Measurements from ENCODE around the gene ISL2.

ISL2 gene

GRCh38 chr15:76328106-76328696 is 8.4 kb upstream of the ISL2 start:
- Histone ChIP-seq H3F3A (ENCODE audit: insufficient read depth, low read length) (no peaks in the 10 kb centered on the region), H3K9me2 (ENCODE audit: low read depth, low read length) (no peaks in the 10 kb centered on the region), H3K4me3 (ENCODE audit: low read depth, low read length, poor library complexity, severe bottlenecking) (no peak overlapping the region), H3K9me3 (ENCODE audit: low read length) (no peaks in the 10 kb centered on the region), H3K27me3 (ENCODE audit: insufficient read depth, low read length) (peaks cover 3% of the 10 kb centered on the region; the same call in 1 of the 2 replicates), H2AFZ (ENCODE audit: low read length) (no peak overlapping the region), H3K4me2 (ENCODE audit: low read length) (no peak overlapping the region), H3K79me2 (ENCODE audit: insufficient read depth, low read length) (no peaks in the 10 kb centered on the region), H4K20me1 (ENCODE audit: insufficient read depth, low read length) (no peaks in the 10 kb centered on the region), H3K9ac (ENCODE audit: low read length) (no peak overlapping the region), H3K27ac (ENCODE audit: low read depth, low read length, poor library complexity, severe bottlenecking) (no peak overlapping the region), H3K4me1 (ENCODE audit: insufficient read depth, low read length, severe bottlenecking) (peaks cover 3% of the 10 kb centered on the region), H3K36me3 (ENCODE audit: insufficient read depth, low read length) (no peaks in the 10 kb centered on the region)
- no peak for TF ChIP-seq EZH2 (IDR thresholded peaks at IDR 0.05; ENCODE audit: borderline replicate concordance, low read length)
- no peak for TF ChIP-seq CTCF (IDR thresholded peaks at IDR 0.05; ENCODE audit: low read length)

- Histone ChIP-seq H3K4me3 (ENCODE audit: low read depth, low read length, poor library complexity, severe bottlenecking) (no peak overlapping the region), H3K27ac (ENCODE audit: low read depth, low read length, poor library complexity, severe bottlenecking) (no peak overlapping the region), H3K9ac (ENCODE audit: low read length) (no peak overlapping the region), H2AFZ (ENCODE audit: low read length) (no peak overlapping the region), H4K20me1 (ENCODE audit: insufficient read depth, low read length) (no peaks in the 10 kb centered on the region), H3K36me3 (ENCODE audit: insufficient read depth, low read length) (no peaks in the 10 kb centered on the region), H3K9me2 (ENCODE audit: low read depth, low read length) (no peaks in the 10 kb centered on the region), H3K4me1 (ENCODE audit: insufficient read depth, low read length, severe bottlenecking) (no peaks in the 10 kb centered on the region), H3F3A (ENCODE audit: insufficient read depth, low read length) (no peaks in the 10 kb centered on the region), H3K27me3 (ENCODE audit: insufficient read depth, low read length) (peaks cover 3% of the 10 kb centered on the region; the same call in 1 of the 2 replicates), H3K79me2 (ENCODE audit: insufficient read depth, low read length) (no peaks in the 10 kb centered on the region), H3K4me2 (ENCODE audit: low read length) (no peak overlapping the region), H3K9me3 (ENCODE audit: low read length) (no peaks in the 10 kb centered on the region)
- no peak for TF ChIP-seq EZH2 (IDR thresholded peaks at IDR 0.05; ENCODE audit: borderline replicate concordance, low read length)
- no peak for TF ChIP-seq CTCF (IDR thresholded peaks at IDR 0.05; ENCODE audit: low read length)
Measured at GRCh38 chr15:76328958-76329357, 7.6 kb upstream of the ISL2 start.

- H2AFZ ChIP-seq (ENCODE audit: low read length), result no peak overlapping the region
- H3K4me1 ChIP-seq (ENCODE audit: insufficient read depth, low read length, severe bottlenecking), result peaks cover 2% of the 10 kb centered on the region
- no peak overlapping the region for H3K9ac ChIP-seq (ENCODE audit: low read length)
- no peak overlapping the region for H3K4me3 ChIP-seq (ENCODE audit: low read depth, low read length, poor library complexity, severe bottlenecking)
- TF ChIP-seq EZH2 (IDR thresholded peaks at IDR 0.05; ENCODE audit: borderline replicate concordance, low read length), result no peak
- peak; percentile 19; the same call in 1 of the 2 replicates for TF ChIP-seq CTCF (IDR thresholded peaks at IDR 0.05; ENCODE audit: low read length)
- H4K20me1 ChIP-seq (ENCODE audit: insufficient read depth, low read length), result no peaks in the 10 kb centered on the region
- H3K27ac ChIP-seq (ENCODE audit: low read depth, low read length, poor library complexity, severe bottlenecking), result no peak overlapping the region
- H3F3A ChIP-seq (ENCODE audit: insufficient read depth, low read length), result no peaks in the 10 kb centered on the region
- no peaks in the 10 kb centered on the region for H3K9me3 ChIP-seq (ENCODE audit: low read length)
- H3K27me3 ChIP-seq (ENCODE audit: insufficient read depth, low read length), result peaks cover 3% of the 10 kb centered on the region; the same call in 1 of the 2 replicates
- H3K79me2 ChIP-seq (ENCODE audit: insufficient read depth, low read length), result no peaks in the 10 kb centered on the region
- no peak overlapping the region for H3K4me2 ChIP-seq (ENCODE audit: low read length)
- H3K36me3 ChIP-seq (ENCODE audit: insufficient read depth, low read length), result no peaks in the 10 kb centered on the region
- no peaks in the 10 kb centered on the region for H3K9me2 ChIP-seq (ENCODE audit: low read depth, low read length)
Measured at GRCh38 chr15:76330080-76330680, 6.4 kb upstream of the ISL2 start.
